DOHH2 (cell line): Measurements from ENCODE around the gene HPS3.

Experiments used
- EZH2phosphoT487 ChIP-seq: fragments of 200-600 bp; sonication (generic); IDR thresholded peaks from 2 replicates; pipeline ENCODE4 v1.6.1; 2017; ENCODE audit warnings: borderline replicate concordance, mild to moderate bottlenecking, antibody characterized with exemption, low read length, moderate library complexity, mixed read lengths
- TF ChIP-seq, protein P1 (sequence below): fragments of 200-600 bp; sonication (generic); IDR thresholded peaks from one replicate; pipeline ENCODE4 v1.5.1; 2014; ENCODE audit warnings: antibody characterized with exemption, mild to moderate bottlenecking, low read depth, low read length; ENCODE audit not compliant: poor library complexity, severe bottlenecking

DNA sequence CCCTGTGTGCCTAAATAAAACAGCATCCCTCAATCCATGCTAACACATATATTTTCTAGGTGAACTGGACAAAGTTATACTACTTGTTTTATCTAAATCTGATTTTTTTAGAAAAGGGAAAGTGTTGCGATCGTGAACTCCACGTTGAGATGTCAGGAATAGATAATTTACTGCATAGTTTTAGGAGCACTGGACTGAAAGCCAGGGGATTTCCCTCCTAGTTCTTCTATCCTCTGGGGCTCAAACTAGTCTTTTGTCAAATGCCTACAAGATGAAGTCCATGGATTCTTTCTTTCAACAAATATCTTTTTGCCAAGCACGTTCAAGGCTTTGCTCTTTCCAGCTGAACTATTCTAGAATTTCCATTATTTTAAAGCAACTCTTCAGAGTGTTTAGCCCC lies 617 bp upstream of the HPS3 start:
- TF ChIP-seq, protein P1, sequence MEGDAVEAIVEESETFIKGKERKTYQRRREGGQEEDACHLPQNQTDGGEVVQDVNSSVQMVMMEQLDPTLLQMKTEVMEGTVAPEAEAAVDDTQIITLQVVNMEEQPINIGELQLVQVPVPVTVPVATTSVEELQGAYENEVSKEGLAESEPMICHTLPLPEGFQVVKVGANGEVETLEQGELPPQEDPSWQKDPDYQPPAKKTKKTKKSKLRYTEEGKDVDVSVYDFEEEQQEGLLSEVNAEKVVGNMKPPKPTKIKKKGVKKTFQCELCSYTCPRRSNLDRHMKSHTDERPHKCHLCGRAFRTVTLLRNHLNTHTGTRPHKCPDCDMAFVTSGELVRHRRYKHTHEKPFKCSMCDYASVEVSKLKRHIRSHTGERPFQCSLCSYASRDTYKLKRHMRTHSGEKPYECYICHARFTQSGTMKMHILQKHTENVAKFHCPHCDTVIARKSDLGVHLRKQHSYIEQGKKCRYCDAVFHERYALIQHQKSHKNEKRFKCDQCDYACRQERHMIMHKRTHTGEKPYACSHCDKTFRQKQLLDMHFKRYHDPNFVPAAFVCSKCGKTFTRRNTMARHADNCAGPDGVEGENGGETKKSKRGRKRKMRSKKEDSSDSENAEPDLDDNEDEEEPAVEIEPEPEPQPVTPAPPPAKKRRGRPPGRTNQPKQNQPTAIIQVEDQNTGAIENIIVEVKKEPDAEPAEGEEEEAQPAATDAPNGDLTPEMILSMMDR = no peak
- no peak for TF ChIP-seq EZH2phosphoT487
